Gastroesophageal sphincter (tissue), 4 donors: Measurements from ENCODE around the gene SPO11. TPM values are rescaled to one million over a fixed set of nuclear protein-coding genes. Genes with fewer than 3 reads are reported as not detected.

Experiments
- ATAC-seq: fragments of 150-250 bp; one replicate; pipeline ENCODE4 v1.9.1; 2016; ENCODE audit warnings: mild to moderate bottlenecking, moderate library complexity
- H3K27ac ChIP-seq, 4 donors: fragments of 200-600 bp; sonication (generic) in 3 of 4; 1 replicate in 3 of 4; 2 replicates in 1 of 4; pipeline ENCODE4 v1.5.1; 2016 to 2019
- H3K27me3 ChIP-seq: fragments of 200-600 bp; sonication (generic); one replicate; pipeline ENCODE4 v1.5.1; 2019
- H3K36me3 ChIP-seq, 2 donors: fragments of 200-600 bp; sonication (generic); one replicate each; pipeline ENCODE4 v1.5.1; 2019; ENCODE audit warnings: control low read depth in 1 of 2
- H3K4me1 ChIP-seq, 3 donors: fragments of 200-600 bp; sonication (generic); 1 replicate in 2 of 3; 2 replicates in 1 of 3; pipeline ENCODE4 v1.5.1; 2016 to 2019; ENCODE audit warnings: control low read depth in 2 of 3
- H3K4me3 ChIP-seq, 2 donors: fragments of 200-600 bp; sonication (generic); one replicate each; pipeline ENCODE4 v1.5.1; 2019; ENCODE audit warnings: mild to moderate bottlenecking in 1 of 2, moderate library complexity in 1 of 2
- H3K9me3 ChIP-seq, 3 donors: fragments of 200-600 bp; sonication (generic); one replicate each; pipeline ENCODE4 v1.5.1; 2017 to 2019; ENCODE audit warnings: control low read depth in 2 of 3
- EP300 ChIP-seq: sonication (generic); formaldehyde crosslinking; IDR thresholded peaks from one replicate; pipeline ENCODE4 v1.6.1; 2017; ENCODE audit warnings: antibody characterized with exemption, mild to moderate bottlenecking
- POLR2A ChIP-seq, 2 donors: fragments of 450-650 bp; IDR thresholded peaks; one replicate each; pipeline ENCODE4 v1.6.1; 2017; ENCODE audit warnings: antibody characterized with exemption in 2 of 2, mild to moderate bottlenecking in 2 of 2, moderate library complexity in 1 of 2
- POLR2AphosphoS5 ChIP-seq: sonication (generic); formaldehyde crosslinking; IDR thresholded peaks from one replicate; pipeline ENCODE4 v1.6.1; 2017; ENCODE audit warnings: antibody characterized with exemption
- WGBS, 2 donors: methylation state at CpG; one replicate each; pipeline ENCODE4 v1.1.5; 2018; ENCODE audit warnings: low coverage in 1 of 2; 5-methylcytosine and 5-hydroxymethylcytosine counted together
- total RNA-seq, 4 donors: library from RNA; depleted of rRNA; stranded (reverse); fragments of >200 nt; gene quantifications; one replicate each; pipeline ENCODE4 v1.1.0, GENCODE V29; 2016
- TF ChIP-seq, protein P1 (sequence below), 4 experiments: fragments of 200-600 bp in 2 of 4; fragments of 450-650 bp in 2 of 4; sonication (generic) in 1 of 4; IDR thresholded peaks; one replicate each; pipeline ENCODE4 v1.5.1; 2017 to 2019; ENCODE audit warnings: antibody characterized with exemption in 4 of 4, mild to moderate bottlenecking in 2 of 4, moderate library complexity in 2 of 4

The SPO11 gene
- total RNA-seq, 4 donors from 2014 or later, result not detected

DNA sequence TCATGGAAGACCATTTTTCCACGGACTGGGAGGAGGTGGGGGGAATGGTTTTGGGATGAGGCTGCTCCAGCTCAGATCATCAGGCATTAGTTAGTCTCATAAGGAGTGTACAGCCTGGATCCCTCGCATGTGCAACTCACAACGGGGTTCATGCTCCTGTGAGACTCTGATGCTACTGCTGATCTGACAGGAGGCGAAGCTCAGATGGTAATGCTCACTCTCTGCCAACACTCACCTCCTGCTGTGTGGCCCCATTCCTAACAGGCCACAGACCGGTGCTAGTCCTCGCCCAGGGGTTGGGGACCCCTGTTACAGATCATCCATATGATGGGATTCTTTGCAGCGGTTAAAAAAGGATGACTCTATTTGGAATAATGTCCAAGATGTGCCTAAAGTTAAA is 35.6 kb upstream of the SPO11 start:
- TF ChIP-seq, protein P1, sequence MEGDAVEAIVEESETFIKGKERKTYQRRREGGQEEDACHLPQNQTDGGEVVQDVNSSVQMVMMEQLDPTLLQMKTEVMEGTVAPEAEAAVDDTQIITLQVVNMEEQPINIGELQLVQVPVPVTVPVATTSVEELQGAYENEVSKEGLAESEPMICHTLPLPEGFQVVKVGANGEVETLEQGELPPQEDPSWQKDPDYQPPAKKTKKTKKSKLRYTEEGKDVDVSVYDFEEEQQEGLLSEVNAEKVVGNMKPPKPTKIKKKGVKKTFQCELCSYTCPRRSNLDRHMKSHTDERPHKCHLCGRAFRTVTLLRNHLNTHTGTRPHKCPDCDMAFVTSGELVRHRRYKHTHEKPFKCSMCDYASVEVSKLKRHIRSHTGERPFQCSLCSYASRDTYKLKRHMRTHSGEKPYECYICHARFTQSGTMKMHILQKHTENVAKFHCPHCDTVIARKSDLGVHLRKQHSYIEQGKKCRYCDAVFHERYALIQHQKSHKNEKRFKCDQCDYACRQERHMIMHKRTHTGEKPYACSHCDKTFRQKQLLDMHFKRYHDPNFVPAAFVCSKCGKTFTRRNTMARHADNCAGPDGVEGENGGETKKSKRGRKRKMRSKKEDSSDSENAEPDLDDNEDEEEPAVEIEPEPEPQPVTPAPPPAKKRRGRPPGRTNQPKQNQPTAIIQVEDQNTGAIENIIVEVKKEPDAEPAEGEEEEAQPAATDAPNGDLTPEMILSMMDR (IDR thresholded peaks at IDR 0.05), result no peak
- TF ChIP-seq POLR2A (IDR thresholded peaks at IDR 0.05) (no peak), POLR2AphosphoS5 (no peak), EP300 (no peak)
- Histone ChIP-seq H3K27me3 (peaks cover 64% of the 10 kb centered on the region), H3K4me1 (peaks cover 0 to 11% (median 4%) of the 10 kb centered on the region in 3 donors), H3K27ac (no peak overlapping the region), H3K4me3 (no peak overlapping the region), H3K36me3 (no peaks in the 10 kb centered on the region), H3K9me3 (no peaks in the 10 kb centered on the region)
- WGBS, 2 donors, result 57 to 86% methylated on average over 2 to 3 of the region's 7 CpGs
- no peak for ATAC-seq

DNA sequence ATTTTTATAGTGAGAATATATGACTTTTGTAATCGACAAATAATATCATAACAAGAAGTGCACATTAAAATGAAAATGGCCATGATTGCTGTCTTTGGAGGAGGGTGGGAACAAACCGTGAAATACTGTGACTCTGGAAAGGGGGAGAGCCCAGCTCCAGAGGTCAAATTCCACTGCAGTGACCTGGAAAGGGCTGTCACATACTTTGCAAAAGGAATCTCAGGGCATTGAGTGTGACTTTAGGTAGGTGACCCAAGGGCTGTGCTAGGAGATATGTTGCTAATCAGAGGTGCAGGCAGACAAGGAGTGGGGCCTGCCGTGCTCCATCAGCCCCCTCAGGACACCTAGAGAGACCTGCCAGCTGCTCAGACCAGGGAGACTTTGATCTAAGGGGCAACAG is 35.1 kb upstream of the SPO11 start:
- no peak overlapping the region for H3K4me3 ChIP-seq
- TF ChIP-seq EP300 (no peak), POLR2A (IDR thresholded peaks at IDR 0.05) (no peak), POLR2AphosphoS5 (no peak)
- TF ChIP-seq, protein P1 (IDR thresholded peaks at IDR 0.05), result no peak
- peaks cover 0 to 5% (median 2%) of the 10 kb centered on the region in 3 donors for H3K4me1 ChIP-seq
- H3K27ac ChIP-seq, result no peak overlapping the region
- H3K36me3 ChIP-seq, result no peaks in the 10 kb centered on the region
- peaks cover 58% of the 10 kb centered on the region for H3K27me3 ChIP-seq
- no peaks in the 10 kb centered on the region for H3K9me3 ChIP-seq
- WGBS, 2 donors, result 83 to 88% methylated on average over 2 to 3 of the region's 3 CpGs
- ATAC-seq, result no peak

DNA sequence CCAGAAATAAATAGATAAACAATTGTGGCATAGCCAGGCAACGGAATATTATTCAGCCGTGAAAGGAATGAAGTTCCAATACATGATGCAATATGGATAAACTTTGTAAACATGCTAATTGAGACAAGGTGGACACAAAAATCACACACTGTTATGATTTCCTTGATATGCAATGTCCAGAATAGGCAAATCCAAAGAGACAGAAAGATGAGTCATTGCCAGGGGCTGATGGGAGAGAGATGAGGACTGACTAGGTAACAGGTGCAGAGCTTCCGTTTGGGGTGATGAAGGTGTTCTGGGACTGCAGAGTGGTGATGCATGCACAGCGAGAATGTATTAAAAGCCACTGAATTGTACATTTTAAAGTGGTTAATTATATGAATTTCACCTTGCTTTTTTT is 31.1 kb upstream of the SPO11 start:
- no peak for ATAC-seq
- TF ChIP-seq POLR2AphosphoS5 (no peak), POLR2A (IDR thresholded peaks at IDR 0.05) (no peak), EP300 (no peak)
- TF ChIP-seq, protein P1 (IDR thresholded peaks at IDR 0.05), result no peak
- Histone ChIP-seq H3K36me3 (no peaks in the 10 kb centered on the region), H3K27ac (no peak overlapping the region), H3K27me3 (peaks cover 19% of the 10 kb centered on the region), H3K4me3 (no peak overlapping the region), H3K4me1 (no peaks in the 10 kb centered on the region), H3K9me3 (no peaks in the 10 kb centered on the region)
- 80 to 81% methylated on average over 3 to 4 of the region's 4 CpGs for WGBS, 2 donors

DNA sequence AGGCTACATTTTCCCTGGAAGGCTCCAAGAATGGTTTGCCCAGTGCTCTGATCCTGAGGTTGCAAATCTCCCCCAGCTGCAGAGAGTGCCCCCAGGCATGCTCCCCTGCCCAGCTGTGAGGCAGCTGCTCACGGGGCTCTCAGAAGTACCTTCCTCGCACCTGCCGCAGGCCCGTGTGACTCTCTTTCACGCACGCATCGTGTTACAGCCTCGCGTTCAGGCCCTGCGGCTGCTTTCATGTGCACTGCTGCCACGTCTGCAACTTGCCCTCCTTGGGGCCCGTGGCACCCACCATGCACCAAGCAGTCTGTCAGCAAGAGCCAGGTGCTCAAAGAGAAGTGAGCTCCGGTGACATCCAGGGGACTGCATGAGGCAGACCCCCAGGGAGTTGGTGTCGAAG is 28.6 kb upstream of the SPO11 start:
- Histone ChIP-seq H3K9me3 (no peaks in the 10 kb centered on the region), H3K4me3 (no peak overlapping the region), H3K36me3 (no peaks in the 10 kb centered on the region), H3K27me3 (no peaks in the 10 kb centered on the region), H3K4me1 (no peaks in the 10 kb centered on the region), H3K27ac (no peak overlapping the region)
- no peak for ATAC-seq
- WGBS, 2 donors, result 65 to 68% methylated on average over 5 of the region's 14 CpGs
- TF ChIP-seq POLR2A (IDR thresholded peaks at IDR 0.05), result no peak

- TF ChIP-seq, protein P1 (IDR thresholded peaks at IDR 0.05), result no peak
- TF ChIP-seq POLR2A (IDR thresholded peaks at IDR 0.05) (no peak), EP300 (no peak), POLR2AphosphoS5 (no peak)
- ATAC-seq, result no peak
- 93% methylated on average over 3 of the region's 5 CpGs; no CpG with 5 or more reads in 1 of the 2 donors for WGBS, 2 donors
- Histone ChIP-seq H3K4me3 (no peak overlapping the region), H3K27me3 (peaks cover 5% of the 10 kb centered on the region), H3K4me1 (no peaks in the 10 kb centered on the region), H3K27ac (no peak overlapping the region), H3K9me3 (no peaks in the 10 kb centered on the region), H3K36me3 (no peaks in the 10 kb centered on the region)
Measured at GRCh38 chr20:57306747-57307146, 22.9 kb upstream of the SPO11 start.
